A549 (cell line): ENCODE results near the gene ABCA2.

Experiments
- CEBPB ChIP-seq, 2 experiments: fragments of >200 bp in 1 of 2; sonication (Bioruptor Twin) in 1 of 2; formaldehyde crosslinking in 1 of 2; IDR thresholded peaks; 2 replicates each; pipeline ENCODE4 v1.6.1; 2012 to 2016
- CTCF ChIP-seq: fragments of >200 bp; sonication (Bioruptor Twin); formaldehyde crosslinking; IDR thresholded peaks from 3 replicates; pipeline ENCODE4 v1.5.1; 2016
- EP300 ChIP-seq, 2 experiments: fragments of >200 bp; sonication (Bioruptor Twin); formaldehyde crosslinking; IDR thresholded peaks; 2 replicates in 1 of 2; 3 replicates in 1 of 2; pipeline ENCODE4 v1.6.1; 2016 to 2017
- MYC ChIP-seq: IDR thresholded peaks from 2 replicates; pipeline ENCODE4 v1.6.1; 2012; ENCODE audit warnings: mild to moderate bottlenecking, inconsistent platforms, low read length, improper control_type of control experiment, borderline replicate concordance
- TF ChIP-seq, protein P1 (sequence below): fragments of 450-650 bp; IDR thresholded peaks from 2 replicates; pipeline ENCODE4 v1.6.1; 2014; ENCODE audit warnings: antibody characterized with exemption

- TF ChIP-seq CTCF, result no peak
- no peak for TF ChIP-seq EP300 (IDR thresholded peaks at IDR 0.05)
- TF ChIP-seq CEBPB (IDR thresholded peaks at IDR 0.05), result no peak
- TF ChIP-seq MYC, result no peak
- TF ChIP-seq, protein P1, sequence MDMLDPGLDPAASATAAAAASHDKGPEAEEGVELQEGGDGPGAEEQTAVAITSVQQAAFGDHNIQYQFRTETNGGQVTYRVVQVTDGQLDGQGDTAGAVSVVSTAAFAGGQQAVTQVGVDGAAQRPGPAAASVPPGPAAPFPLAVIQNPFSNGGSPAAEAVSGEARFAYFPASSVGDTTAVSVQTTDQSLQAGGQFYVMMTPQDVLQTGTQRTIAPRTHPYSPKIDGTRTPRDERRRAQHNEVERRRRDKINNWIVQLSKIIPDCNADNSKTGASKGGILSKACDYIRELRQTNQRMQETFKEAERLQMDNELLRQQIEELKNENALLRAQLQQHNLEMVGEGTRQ, result no peak
These were observed 35.4 kb upstream of the ABCA2 start for GRCh38 chr9:137063311-137064026.
